GM13977 (cell line): ENCODE data around the gene XRCC3.

Experiments used
- DNase-seq: peaks from one replicate; pipeline ENCODE4 v3.0.0; 2012; ENCODE audit warnings: low spot score
- in situ Hi-C: fragments of 300-500 bp; cut with MboI; formaldehyde crosslinking; loops from one replicate; pipeline ENCODE4 v1.12.0; 2022; ENCODE audit warnings: low sequenced_read_pairs, low pct_unique_long_range_greater_than_20kb, mixed read lengths, inconsistent platforms; ENCODE audit not compliant: unreplicated experiment
- TF ChIP-seq, protein P1 (sequence below): IDR thresholded peaks from 2 replicates; pipeline ENCODE4 v1.5.1; 2012; ENCODE audit warnings: mild to moderate bottlenecking, control low read depth; ENCODE audit not compliant: insufficient read depth; ENCODE audit errors: extremely low read depth, missing control alignments

The XRCC3 gene

DNA sequence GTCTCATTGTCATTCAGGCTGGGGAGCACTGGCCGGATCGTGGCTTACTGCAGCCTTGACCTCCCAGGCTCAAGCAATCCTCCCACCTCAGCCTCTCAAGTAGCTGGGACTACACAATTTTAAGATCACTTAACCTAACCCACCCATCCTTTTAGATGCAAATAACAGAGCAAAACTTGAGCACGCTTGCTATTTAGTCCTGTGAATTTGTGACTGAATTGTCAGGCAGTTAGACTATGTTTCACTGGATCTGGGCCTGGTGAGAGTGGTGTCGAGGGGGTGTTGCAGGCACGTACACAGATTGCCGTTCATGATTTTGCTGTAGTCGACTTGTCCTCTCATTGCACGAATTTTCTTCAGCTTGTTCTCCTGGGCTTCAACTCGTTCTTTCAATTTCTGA, 38.5 kb upstream of the XRCC3 start:
- in situ Hi-C loops = no loop called here
- TF ChIP-seq, protein P1, sequence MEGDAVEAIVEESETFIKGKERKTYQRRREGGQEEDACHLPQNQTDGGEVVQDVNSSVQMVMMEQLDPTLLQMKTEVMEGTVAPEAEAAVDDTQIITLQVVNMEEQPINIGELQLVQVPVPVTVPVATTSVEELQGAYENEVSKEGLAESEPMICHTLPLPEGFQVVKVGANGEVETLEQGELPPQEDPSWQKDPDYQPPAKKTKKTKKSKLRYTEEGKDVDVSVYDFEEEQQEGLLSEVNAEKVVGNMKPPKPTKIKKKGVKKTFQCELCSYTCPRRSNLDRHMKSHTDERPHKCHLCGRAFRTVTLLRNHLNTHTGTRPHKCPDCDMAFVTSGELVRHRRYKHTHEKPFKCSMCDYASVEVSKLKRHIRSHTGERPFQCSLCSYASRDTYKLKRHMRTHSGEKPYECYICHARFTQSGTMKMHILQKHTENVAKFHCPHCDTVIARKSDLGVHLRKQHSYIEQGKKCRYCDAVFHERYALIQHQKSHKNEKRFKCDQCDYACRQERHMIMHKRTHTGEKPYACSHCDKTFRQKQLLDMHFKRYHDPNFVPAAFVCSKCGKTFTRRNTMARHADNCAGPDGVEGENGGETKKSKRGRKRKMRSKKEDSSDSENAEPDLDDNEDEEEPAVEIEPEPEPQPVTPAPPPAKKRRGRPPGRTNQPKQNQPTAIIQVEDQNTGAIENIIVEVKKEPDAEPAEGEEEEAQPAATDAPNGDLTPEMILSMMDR = no peak
- DNase-seq = no peak

DNA sequence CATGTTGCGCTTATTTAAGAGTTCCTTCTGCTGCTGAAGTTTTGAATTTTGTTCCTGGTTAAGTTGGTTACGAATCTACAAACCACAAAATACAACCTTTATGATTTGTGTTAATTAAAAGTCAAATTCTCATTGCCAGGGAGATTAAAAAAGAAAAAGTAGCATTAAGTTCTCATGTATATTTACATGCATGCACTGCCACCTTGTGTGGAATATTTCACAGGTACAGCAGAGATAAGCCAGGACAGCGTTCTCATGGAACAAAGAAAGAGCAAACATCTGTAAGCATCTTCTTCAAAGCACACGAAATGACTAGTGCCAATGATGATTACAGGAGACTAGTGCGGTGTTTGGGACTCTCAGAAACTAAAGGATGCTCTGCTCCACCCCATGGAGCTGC, 34.6 kb upstream of the XRCC3 start:
- DNase-seq = no peak
- TF ChIP-seq, protein P1 = no peak

DNA sequence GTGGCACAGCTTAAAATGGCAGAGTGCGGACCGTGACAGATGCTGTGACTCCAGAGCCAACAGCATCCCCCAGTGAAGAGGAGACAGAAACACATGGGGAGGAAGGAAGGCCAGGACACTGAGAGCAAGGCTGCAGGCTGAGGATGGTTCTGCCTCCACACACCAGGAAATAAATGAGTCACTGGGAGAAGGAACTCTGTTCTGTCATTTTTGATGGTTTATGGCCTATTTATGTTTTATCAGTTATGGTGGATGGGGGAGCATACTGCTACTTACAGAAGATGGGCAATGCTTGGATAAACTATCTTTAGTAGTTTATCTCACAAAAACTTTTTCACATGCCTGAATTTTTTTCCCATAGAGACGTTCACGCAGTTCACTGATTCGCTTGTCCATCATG, 34.2 kb upstream of the XRCC3 start:
- no peak for DNase-seq
- TF ChIP-seq, protein P1 = no peak
- in situ Hi-C loops = no loop called here

More for the DNA sequence above, 34.6 kb upstream of the XRCC3 start:
- in situ Hi-C loops = no loop called here

DNA sequence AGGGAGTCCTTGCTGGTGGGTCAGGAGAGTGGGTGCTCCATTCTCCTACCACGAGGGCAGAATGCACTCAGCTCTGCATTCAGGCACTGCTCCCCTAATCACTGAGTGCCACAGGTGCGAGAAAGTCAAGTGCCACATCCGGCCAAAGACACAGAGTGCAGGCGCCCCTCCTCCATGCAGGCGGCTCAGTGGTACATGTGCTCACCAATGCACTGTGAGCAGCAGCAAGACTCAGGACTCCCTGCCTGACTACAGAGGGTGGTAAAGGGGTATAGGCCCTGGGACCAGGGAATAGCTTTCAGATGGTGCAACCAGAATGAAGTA, 33.2 kb upstream of the XRCC3 start:
- TF ChIP-seq, protein P1 = no peak
- DNase-seq = no peak
- in situ Hi-C loops = no loop called here

DNA sequence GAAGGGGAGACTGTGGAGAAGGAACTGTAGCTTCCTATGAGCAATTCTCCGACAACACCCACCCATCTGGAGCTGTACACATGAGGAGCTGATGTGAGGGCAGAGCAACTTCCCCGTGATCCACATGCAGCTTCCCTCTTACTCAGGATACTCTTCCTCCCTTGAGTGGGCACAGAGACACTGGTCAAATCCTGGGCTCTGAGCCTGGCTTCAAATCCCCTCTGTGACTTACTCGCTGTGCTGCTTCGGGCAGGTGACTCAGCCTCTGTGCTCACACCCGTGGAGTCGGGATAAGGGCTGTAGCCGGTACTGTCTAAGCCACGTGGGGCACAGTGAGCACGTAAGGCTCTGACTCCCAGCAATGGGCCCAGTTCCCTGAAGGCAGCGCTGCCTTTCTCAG, 31.4 kb upstream of the XRCC3 start:
- in situ Hi-C loops = no loop called here
- DNase-seq = no peak
- TF ChIP-seq, protein P1 = no peak

DNA sequence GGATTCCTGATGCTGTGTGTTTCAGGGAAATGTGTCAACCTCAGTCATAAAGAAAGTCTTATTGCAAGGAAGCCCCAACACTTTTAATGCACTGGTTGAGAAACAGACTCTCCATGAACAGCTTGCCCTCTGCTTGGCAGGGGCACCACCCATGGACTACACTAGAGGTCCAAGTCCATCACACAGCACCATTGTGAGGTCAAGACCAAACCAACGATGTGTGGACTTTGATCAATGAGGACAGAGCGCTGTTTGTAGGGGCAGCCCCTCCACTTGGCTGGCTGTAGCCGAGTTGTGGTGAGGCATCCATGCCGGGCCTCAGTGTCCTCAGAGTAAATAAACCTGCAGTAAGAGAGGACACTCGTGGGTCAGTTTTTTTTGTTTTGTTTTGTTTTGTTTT, 30.2 kb upstream of the XRCC3 start:
- in situ Hi-C loops = no loop called here
- TF ChIP-seq, protein P1 = no peak

More for the DNA sequence above, 30.2 kb upstream of the XRCC3 start:
- no peak for DNase-seq
